Measurements from ENCODE around the gene AP2B1. TPM values are rescaled to one million over a fixed set of nuclear protein-coding genes. Genes with fewer than 3 reads are reported as not detected.
"Not testable (repeated sequence)": the region's sequence is repeated elsewhere in the genome, so short reads cannot be mapped to it uniquely, and the experiment has no call there.

Gene AP2B1
- total RNA-seq, 2 experiments from 2014 or later = 157 to 161 TPM

GRCh38 chr17:35700150-35700549 is 113.0 kb downstream of the AP2B1 start:
- intact Hi-C loops (cut with micrococcal nuclease) = no loop called here
- Mint-ChIP-seq H3K27ac (no peak overlapping the region), H3K9me3 (no peaks in the 10 kb centered on the region), H3K36me3 (ENCODE audit: low read depth) (peaks cover 34% of the 10 kb centered on the region), H3K4me3 (no peak overlapping the region), H3K27me3 (no peaks in the 10 kb centered on the region), H3K4me1 (ENCODE audit: low read depth) (no peaks in the 10 kb centered on the region)
- ATAC-seq (no peak), DNase-seq (no peak)
- CTCF ChIA-PET = interaction anchor here (0.7 kb wide), 1 partner anchor 47 kb away, joined by 3 read pairs; no protein-coding TSS in a partner anchor
- POLR2A ChIA-PET = no interaction called here
- TF ChIP-seq, protein P1, sequence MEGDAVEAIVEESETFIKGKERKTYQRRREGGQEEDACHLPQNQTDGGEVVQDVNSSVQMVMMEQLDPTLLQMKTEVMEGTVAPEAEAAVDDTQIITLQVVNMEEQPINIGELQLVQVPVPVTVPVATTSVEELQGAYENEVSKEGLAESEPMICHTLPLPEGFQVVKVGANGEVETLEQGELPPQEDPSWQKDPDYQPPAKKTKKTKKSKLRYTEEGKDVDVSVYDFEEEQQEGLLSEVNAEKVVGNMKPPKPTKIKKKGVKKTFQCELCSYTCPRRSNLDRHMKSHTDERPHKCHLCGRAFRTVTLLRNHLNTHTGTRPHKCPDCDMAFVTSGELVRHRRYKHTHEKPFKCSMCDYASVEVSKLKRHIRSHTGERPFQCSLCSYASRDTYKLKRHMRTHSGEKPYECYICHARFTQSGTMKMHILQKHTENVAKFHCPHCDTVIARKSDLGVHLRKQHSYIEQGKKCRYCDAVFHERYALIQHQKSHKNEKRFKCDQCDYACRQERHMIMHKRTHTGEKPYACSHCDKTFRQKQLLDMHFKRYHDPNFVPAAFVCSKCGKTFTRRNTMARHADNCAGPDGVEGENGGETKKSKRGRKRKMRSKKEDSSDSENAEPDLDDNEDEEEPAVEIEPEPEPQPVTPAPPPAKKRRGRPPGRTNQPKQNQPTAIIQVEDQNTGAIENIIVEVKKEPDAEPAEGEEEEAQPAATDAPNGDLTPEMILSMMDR (IDR thresholded peaks at IDR 0.05) = no peak

DNA sequence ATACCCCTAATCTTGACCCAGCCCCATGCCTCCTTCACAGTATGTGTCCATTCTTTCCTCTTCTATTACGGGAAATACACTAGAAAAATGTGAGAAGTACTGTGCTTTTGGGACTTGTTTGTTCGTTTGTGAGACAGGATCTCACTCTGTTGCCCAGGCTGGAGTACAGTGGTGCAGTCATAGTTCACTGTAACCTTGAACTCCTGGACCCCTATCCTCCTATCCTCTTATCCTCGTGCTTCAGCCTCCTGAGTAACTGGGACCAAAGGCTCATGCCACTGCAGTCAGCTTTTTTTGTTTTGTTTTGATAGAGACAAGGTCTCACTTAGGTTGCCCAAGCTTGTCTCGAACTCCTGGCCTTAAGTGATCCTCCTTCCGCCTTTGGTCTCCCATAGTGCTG is 114.4 kb downstream of the AP2B1 start:
- DNase-seq (no peak), ATAC-seq (no peak)
- H3K27me3 Mint-ChIP-seq = no peaks in the 10 kb centered on the region
- H3K9me3 Mint-ChIP-seq = no peaks in the 10 kb centered on the region
- CTCF ChIA-PET = no interaction called here
- H3K36me3 Mint-ChIP-seq (ENCODE audit: low read depth) = peaks cover 30% of the 10 kb centered on the region
- no peaks in the 10 kb centered on the region for H3K4me1 Mint-ChIP-seq (ENCODE audit: low read depth)
- H3K4me3 Mint-ChIP-seq = no peak overlapping the region
- POLR2A ChIA-PET = interaction anchor here (0.7 kb wide), 1 partner anchor 9 kb away, joined by 3 read pairs; no protein-coding TSS in a partner anchor
- intact Hi-C loops (cut with micrococcal nuclease) = no loop called here
- H3K27ac Mint-ChIP-seq = no peak overlapping the region
- TF ChIP-seq, protein P1 (IDR thresholded peaks at IDR 0.05) = no peak

GRCh38 chr17:35703308-35703707 is 116.2 kb downstream of the AP2B1 start:
- peaks cover 13% of the 10 kb centered on the region for H3K4me1 Mint-ChIP-seq (ENCODE audit: low read depth)
- H3K9me3 Mint-ChIP-seq; H3K4me3 Mint-ChIP-seq; DNase-seq; intact Hi-C loops (cut with micrococcal nuclease); H3K27ac Mint-ChIP-seq; H3K27me3 Mint-ChIP-seq; ATAC-seq: not testable (repeated sequence)
- ChIA-PET CTCF (interaction anchor here (1.1 to 2.1 kb wide), 2 partner anchors 44 to 61 kb away, joined by 5 read pairs; no protein-coding TSS in a partner anchor), POLR2A (interaction anchor here (0.7 kb wide), 1 partner anchor 33 kb away, joined by 3 read pairs; no protein-coding TSS in a partner anchor)
- peaks cover 26% of the 10 kb centered on the region for H3K36me3 Mint-ChIP-seq (ENCODE audit: low read depth)

DNA sequence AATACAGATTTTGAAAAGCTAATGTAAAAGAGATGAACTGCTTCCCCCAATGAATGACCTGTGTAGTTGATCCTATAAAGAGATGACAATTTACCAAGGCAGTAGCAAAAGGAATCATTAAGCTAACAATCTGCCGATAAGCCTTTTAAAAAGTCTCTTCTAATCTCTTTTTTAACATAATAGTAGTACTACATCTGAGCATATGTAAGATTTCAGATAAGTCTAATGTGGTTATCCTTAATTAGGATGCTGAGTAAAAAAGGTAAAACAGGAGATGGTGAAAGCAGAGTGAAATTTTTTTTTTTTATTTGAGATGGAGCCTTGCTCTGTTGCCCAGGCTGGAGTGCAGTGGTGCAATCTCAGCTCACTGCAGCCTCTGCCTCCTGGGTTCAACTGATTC is 118.1 kb downstream of the AP2B1 start:
- DNase-seq (no peak), ATAC-seq (no peak)
- Mint-ChIP-seq H3K4me1 (ENCODE audit: low read depth) (peaks cover 22% of the 10 kb centered on the region), H3K27me3 (no peaks in the 10 kb centered on the region), H3K9me3 (no peaks in the 10 kb centered on the region), H3K36me3 (ENCODE audit: low read depth) (peaks cover 30% of the 10 kb centered on the region), H3K27ac (no peak overlapping the region), H3K4me3 (no peak overlapping the region)
- TF ChIP-seq, protein P1 (IDR thresholded peaks at IDR 0.05) = no peak
- CTCF ChIA-PET = interaction anchor here (1.1 to 2.1 kb wide), 2 partner anchors 10 to 42 kb away, joined by 5 read pairs; no protein-coding TSS in a partner anchor
- POLR2A ChIA-PET = interaction anchor here (0.7 to 1.3 kb wide), 2 partner anchors 13 to 20 kb away, joined by 3 read pairs; no protein-coding TSS in a partner anchor
- intact Hi-C loops (cut with micrococcal nuclease) = no loop called here

DNA sequence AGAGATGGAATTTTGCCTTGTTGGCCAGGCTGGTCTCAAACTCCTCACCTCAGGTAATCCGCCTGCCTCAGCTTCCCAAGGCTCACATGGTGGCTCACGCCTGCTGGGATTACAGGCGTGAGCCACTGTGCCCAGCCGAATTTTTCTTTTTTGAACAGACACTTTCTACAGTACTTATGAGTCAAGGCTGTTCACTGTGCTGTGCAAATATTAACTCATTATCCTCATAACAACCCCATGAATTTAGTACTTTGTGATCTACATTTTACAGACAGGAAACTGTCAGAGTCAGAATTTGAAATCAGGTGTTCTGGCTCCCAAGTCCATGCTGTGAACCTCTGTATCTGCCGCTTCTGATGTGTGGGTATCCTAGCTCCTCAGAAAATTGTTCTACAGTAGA is 118.6 kb downstream of the AP2B1 start:
- intact Hi-C loops (cut with micrococcal nuclease) = no loop called here
- ChIA-PET CTCF (interaction anchor here (1.1 kb wide), 1 partner anchor 10 kb away, joined by 5 read pairs; no protein-coding TSS in a partner anchor), POLR2A (interaction anchor here (0.7 to 1.3 kb wide), 2 partner anchors 12 to 20 kb away, joined by 3 read pairs; no protein-coding TSS in a partner anchor)
- Mint-ChIP-seq H3K4me1 (ENCODE audit: low read depth) (peaks cover 25% of the 10 kb centered on the region), H3K4me3 (no peak overlapping the region), H3K27me3 (no peaks in the 10 kb centered on the region), H3K9me3 (no peaks in the 10 kb centered on the region), H3K36me3 (ENCODE audit: low read depth) (peaks cover 34% of the 10 kb centered on the region), H3K27ac (no peak overlapping the region)
- no peak for ATAC-seq
- DNase-seq = no peak
- TF ChIP-seq, protein P1 (IDR thresholded peaks at IDR 0.05) = no peak
